ENCODE measurements around the gene TOMM40L. TPM values are rescaled to one million over a fixed set of nuclear protein-coding genes. Genes with fewer than 3 reads are reported as not detected.

Gene TOMM40L
- total RNA-seq, 1 experiment from 2014 or later = 6.7 TPM

GRCh38 chr1:161238039-161238473 is 12.2 kb downstream of the TOMM40L start, which contains the start of gene NR1I3:
Gene NR1I3, minus strand, starts transcription at chr1:161238203. Its CDS starts 1,638 bp downstream, at chr1:161236565.
- no peak within 1 kb of the TSS for H2AFZ ChIP-seq
- DNase-seq = no peak
- ChIA-PET CTCF (interaction anchor here (0.7 kb wide), 1 partner anchor 31 kb away, joined by 4 read pairs; no protein-coding TSS in a partner anchor), POLR2A (ENCODE audit: unreplicated experiment) (no interaction called here)
- H3K4me2 ChIP-seq = no peak within 1 kb of the TSS
- intact Hi-C loops (cut with micrococcal nuclease; ENCODE audit: unreplicated experiment) = no loop called here
- no peaks in the 10 kb centered on the region for H3K36me3 ChIP-seq (ENCODE audit: low read depth)
- BruUV-seq (replicated peaks) = no TSS peak
- no peaks in the 10 kb centered on the region for H3K27me3 ChIP-seq (ENCODE audit: insufficient read depth, low read depth)
- 0 out of 2 replicates have a peak, but pooled peaks cover 5% of the 10 kb centered on the region for H3K4me1 ChIP-seq (replicated peaks; ENCODE audit: insufficient read depth)
- no peaks in the 10 kb centered on the region for H3K9me2 ChIP-seq (ENCODE audit: insufficient read depth)
- H3K4me3 ChIP-seq = no peak within 1 kb of the TSS
- H3K27ac ChIP-seq = no peak within 1 kb of the TSS
- TF ChIP-seq CTCF (conservative IDR thresholded peaks at IDR 0.05) (no peak), EZH2 (IDR thresholded peaks at IDR 0.05; ENCODE audit: low read depth) (no peak)
- H3K79me2 ChIP-seq (ENCODE audit: low read depth) = no peaks in the 10 kb centered on the region
- H4K20me1 ChIP-seq (ENCODE audit: insufficient read depth) = no peaks in the 10 kb centered on the region
- peaks cover 5% of the 10 kb centered on the region; the same call in 1 of the 2 replicates for H3F3A ChIP-seq (ENCODE audit: insufficient read depth, low read depth)
- no peaks in the 10 kb centered on the region for H3K9me3 ChIP-seq (ENCODE audit: insufficient read depth, low read depth)

- Histone ChIP-seq H3K79me2 (ENCODE audit: low read depth) (no peaks in the 10 kb centered on the region), H3K36me3 (ENCODE audit: low read depth) (no peaks in the 10 kb centered on the region), H3K9me3 (ENCODE audit: insufficient read depth, low read depth) (no peaks in the 10 kb centered on the region), H3F3A (ENCODE audit: insufficient read depth, low read depth) (peaks cover 5% of the 10 kb centered on the region; the same call in 1 of the 2 replicates), H3K27me3 (ENCODE audit: insufficient read depth, low read depth) (no peaks in the 10 kb centered on the region), H3K4me3 (no peak overlapping the region), H3K4me2 (no peak overlapping the region), H2AFZ (no peak overlapping the region), H3K4me1 (replicated peaks; ENCODE audit: insufficient read depth) (0 out of 2 replicates have a peak, but pooled peaks cover under 1% of the 10 kb centered on the region), H4K20me1 (ENCODE audit: insufficient read depth) (no peaks in the 10 kb centered on the region), H3K9me2 (ENCODE audit: insufficient read depth) (no peaks in the 10 kb centered on the region), H3K27ac (no peak overlapping the region)
- BruUV-seq (replicated peaks) = no TSS peak
- intact Hi-C loops (cut with micrococcal nuclease; ENCODE audit: unreplicated experiment) = no loop called here
- ChIA-PET POLR2A (ENCODE audit: unreplicated experiment) (no interaction called here), CTCF (no interaction called here)
- TF ChIP-seq CTCF (conservative IDR thresholded peaks at IDR 0.05) = no peak
- TF ChIP-seq EZH2 (IDR thresholded peaks at IDR 0.05; ENCODE audit: low read depth) = no peak
- DNase-seq = no peak
Observed at GRCh38 chr1:161241682-161242081, 15.8 kb downstream of the TOMM40L start.

GRCh38 chr1:161242313-161242712 is 16.5 kb downstream of the TOMM40L start:
- Histone ChIP-seq H3K27ac (no peak overlapping the region), H3K9me3 (ENCODE audit: insufficient read depth, low read depth) (no peaks in the 10 kb centered on the region), H3K4me1 (replicated peaks; ENCODE audit: insufficient read depth) (no peaks in the 10 kb centered on the region), H3K79me2 (ENCODE audit: low read depth) (no peaks in the 10 kb centered on the region), H3F3A (ENCODE audit: insufficient read depth, low read depth) (peaks cover 5% of the 10 kb centered on the region; the same call in 1 of the 2 replicates), H4K20me1 (ENCODE audit: insufficient read depth) (no peaks in the 10 kb centered on the region), H3K27me3 (ENCODE audit: insufficient read depth, low read depth) (no peaks in the 10 kb centered on the region), H3K36me3 (ENCODE audit: low read depth) (no peaks in the 10 kb centered on the region), H3K4me2 (no peak overlapping the region), H3K4me3 (no peak overlapping the region), H3K9me2 (ENCODE audit: insufficient read depth) (no peaks in the 10 kb centered on the region), H2AFZ (no peak overlapping the region)
- ChIA-PET POLR2A (ENCODE audit: unreplicated experiment) (no interaction called here), CTCF (no interaction called here)
- no TSS peak for BruUV-seq (replicated peaks)
- no peak for DNase-seq
- intact Hi-C loops (cut with micrococcal nuclease; ENCODE audit: unreplicated experiment) = no loop called here
- TF ChIP-seq CTCF (conservative IDR thresholded peaks at IDR 0.05) = no peak
- no peak for TF ChIP-seq EZH2 (IDR thresholded peaks at IDR 0.05; ENCODE audit: low read depth)
